Measurements from ENCODE around the gene APBA1.

APBA1 gene

GRCh38 chr9:69584759-69585158 is 87.4 kb downstream of the APBA1 start:
- no peak overlapping the region for H3K9ac ChIP-seq (ENCODE audit: low read length)
- no peaks in the 10 kb centered on the region for H3K4me1 ChIP-seq (ENCODE audit: insufficient read depth, low read length)
- no peak overlapping the region for H3K27ac ChIP-seq (ENCODE audit: low read depth, low read length)
- H3K9me3 ChIP-seq (ENCODE audit: low read length), result no peaks in the 10 kb centered on the region
- H3K27me3 ChIP-seq (ENCODE audit: control insufficient read depth in 1 of 2, insufficient read depth in 2 of 2, low read length in 2 of 2), result no peaks in the 10 kb centered on the region
- H3K36me3 ChIP-seq (ENCODE audit: insufficient read depth, low read length), result no peaks in the 10 kb centered on the region
- H3K4me3 ChIP-seq (ENCODE audit: low read depth in 1 of 2, low read length in 2 of 2), result no peak overlapping the region

DNA sequence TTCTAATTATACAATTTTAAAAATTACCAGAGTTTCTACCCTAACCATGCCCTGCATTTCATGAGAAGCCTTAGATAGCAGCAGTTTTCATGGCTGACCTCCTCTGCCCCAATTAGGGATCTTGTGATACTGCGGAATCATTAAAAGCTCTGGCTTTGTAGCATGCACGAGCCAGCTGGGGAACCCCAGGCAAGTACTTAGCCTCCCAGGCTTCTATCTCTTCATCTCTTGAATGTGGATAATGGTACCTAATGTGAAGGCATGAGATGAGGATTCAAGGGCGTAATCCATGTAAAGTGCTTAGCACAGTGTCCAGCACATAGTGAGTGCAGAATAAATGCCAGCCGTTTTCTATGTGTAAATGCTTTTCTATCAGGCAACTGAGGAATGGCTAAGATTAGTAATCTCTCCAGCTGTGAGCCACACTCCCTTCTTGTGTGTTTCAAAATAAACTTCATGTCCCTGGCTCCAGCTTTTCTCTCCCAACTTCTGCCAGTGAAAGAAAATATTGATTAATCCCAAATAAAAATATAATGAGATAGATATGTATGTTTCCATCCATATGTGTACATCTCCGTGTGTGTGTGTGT is 88.4 kb downstream of the APBA1 start:
- Histone ChIP-seq H3K4me1 (ENCODE audit: insufficient read depth, low read length) (no peaks in the 10 kb centered on the region), H3K9me3 (ENCODE audit: low read length) (no peaks in the 10 kb centered on the region), H3K9ac (ENCODE audit: low read length) (no peak overlapping the region), H3K4me3 (ENCODE audit: low read depth in 1 of 2, low read length in 2 of 2) (no peak overlapping the region), H3K27me3 (ENCODE audit: control insufficient read depth in 1 of 2, insufficient read depth in 2 of 2, low read length in 2 of 2) (no peaks in the 10 kb centered on the region), H3K27ac (ENCODE audit: low read depth, low read length) (no peak overlapping the region), H3K36me3 (ENCODE audit: insufficient read depth, low read length) (no peaks in the 10 kb centered on the region)

GRCh38 chr9:69582544-69583297 is 89.5 kb downstream of the APBA1 start:
- no peaks in the 10 kb centered on the region for H3K27me3 ChIP-seq (ENCODE audit: control insufficient read depth in 1 of 2, insufficient read depth in 2 of 2, low read length in 2 of 2)

GRCh38 chr9:69582018-69582417 is 90.2 kb downstream of the APBA1 start:
- Histone ChIP-seq H3K4me1 (ENCODE audit: insufficient read depth, low read length) (no peaks in the 10 kb centered on the region), H3K27me3 (ENCODE audit: control insufficient read depth in 1 of 2, insufficient read depth in 2 of 2, low read length in 2 of 2) (no peaks in the 10 kb centered on the region), H3K36me3 (ENCODE audit: insufficient read depth, low read length) (no peaks in the 10 kb centered on the region), H3K4me3 (ENCODE audit: low read depth in 1 of 2, low read length in 2 of 2) (no peak overlapping the region), H3K9me3 (ENCODE audit: low read length) (no peaks in the 10 kb centered on the region), H3K9ac (ENCODE audit: low read length) (no peak overlapping the region), H3K27ac (ENCODE audit: low read depth, low read length) (no peak overlapping the region)

More at GRCh38 chr9:69582544-69583297, 89.5 kb downstream of the APBA1 start:
- Histone ChIP-seq H3K4me1 (ENCODE audit: insufficient read depth, low read length) (no peaks in the 10 kb centered on the region), H3K9ac (ENCODE audit: low read length) (no peak overlapping the region), H3K9me3 (ENCODE audit: low read length) (no peaks in the 10 kb centered on the region), H3K36me3 (ENCODE audit: insufficient read depth, low read length) (no peaks in the 10 kb centered on the region), H3K27ac (ENCODE audit: low read depth, low read length) (no peak overlapping the region), H3K4me3 (ENCODE audit: low read depth in 1 of 2, low read length in 2 of 2) (no peak overlapping the region)

DNA sequence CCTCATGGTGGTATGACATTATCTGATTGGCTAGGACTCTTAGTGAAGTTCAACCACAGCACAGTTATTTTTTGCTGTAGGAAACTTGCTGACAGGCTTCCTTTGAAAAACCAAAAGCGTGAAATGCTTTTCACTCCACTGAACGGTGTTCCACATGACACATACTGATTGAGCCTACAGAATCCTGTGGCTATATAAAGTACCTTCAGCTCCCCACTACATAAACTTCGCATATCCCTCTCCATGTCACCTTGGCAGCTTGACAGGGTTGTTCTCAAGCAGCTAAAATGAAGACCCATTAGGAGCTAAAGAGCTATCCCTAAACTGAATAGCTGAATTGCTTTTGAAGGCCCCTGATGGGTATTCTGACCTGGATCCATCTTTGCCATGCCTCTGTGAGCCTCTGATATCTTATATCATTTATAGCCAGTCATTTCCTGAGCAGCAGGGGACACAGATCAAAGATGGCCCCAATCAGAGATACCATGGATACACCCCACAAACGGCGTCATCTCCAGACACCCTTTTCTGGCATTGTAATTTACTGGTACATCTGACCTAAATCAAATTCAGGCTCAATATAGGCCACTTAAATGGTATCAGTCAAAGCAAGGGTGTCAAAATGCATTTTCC is 91.5 kb downstream of the APBA1 start:
- Histone ChIP-seq H3K27ac (ENCODE audit: low read depth, low read length) (no peak overlapping the region), H3K4me1 (ENCODE audit: insufficient read depth, low read length) (no peaks in the 10 kb centered on the region), H3K9me3 (ENCODE audit: low read length) (no peaks in the 10 kb centered on the region), H3K27me3 (ENCODE audit: control insufficient read depth in 1 of 2, insufficient read depth in 2 of 2, low read length in 2 of 2) (no peaks in the 10 kb centered on the region), H3K36me3 (ENCODE audit: insufficient read depth, low read length) (no peaks in the 10 kb centered on the region), H3K9ac (ENCODE audit: low read length) (no peak overlapping the region), H3K4me3 (ENCODE audit: low read depth in 1 of 2, low read length in 2 of 2) (no peak overlapping the region)

GRCh38 chr9:69579760-69580581 is 92.2 kb downstream of the APBA1 start:
- no peak overlapping the region for H3K27ac ChIP-seq (ENCODE audit: low read depth, low read length)

DNA sequence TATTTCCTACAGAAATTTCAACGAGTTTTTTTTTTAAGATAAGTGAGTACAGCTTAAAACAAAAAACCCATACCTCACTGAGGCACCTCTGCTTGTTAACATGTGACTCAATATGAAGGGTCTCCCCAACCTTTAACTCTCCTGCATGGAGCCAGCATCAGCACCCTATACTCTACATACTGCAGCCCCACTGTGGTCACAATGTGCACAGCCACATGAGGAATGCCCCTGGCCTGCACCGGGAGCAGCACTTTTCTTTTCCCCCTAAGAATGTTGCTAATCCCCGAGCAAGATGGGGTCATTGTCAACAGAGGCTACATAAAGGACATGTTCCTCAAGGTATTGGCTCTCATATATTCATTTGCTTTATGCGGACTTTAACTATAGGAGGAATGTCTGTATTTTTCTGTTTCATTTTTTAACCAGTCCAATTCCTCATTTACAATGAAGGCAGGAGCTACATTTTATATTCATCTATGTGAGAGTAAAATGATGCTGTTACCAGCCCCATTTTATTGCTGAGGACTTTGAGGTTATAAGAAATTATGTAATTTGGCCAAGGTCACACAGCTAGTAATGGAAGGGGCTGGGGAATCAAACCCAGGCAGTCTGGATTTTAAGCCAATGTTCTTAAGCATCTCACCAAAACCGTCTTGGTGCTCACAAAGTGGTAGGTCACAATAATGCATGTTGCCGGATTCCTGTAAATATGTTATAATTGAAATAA is 93.0 kb downstream of the APBA1 start:
- Histone ChIP-seq H3K4me3 (ENCODE audit: low read depth in 1 of 2, low read length in 2 of 2) (no peak overlapping the region), H3K36me3 (ENCODE audit: insufficient read depth, low read length) (no peaks in the 10 kb centered on the region), H3K27ac (ENCODE audit: low read depth, low read length) (no peak overlapping the region), H3K4me1 (ENCODE audit: insufficient read depth, low read length) (no peaks in the 10 kb centered on the region), H3K9me3 (ENCODE audit: low read length) (no peaks in the 10 kb centered on the region), H3K9ac (ENCODE audit: low read length) (no peak overlapping the region), H3K27me3 (ENCODE audit: control insufficient read depth in 1 of 2, insufficient read depth in 2 of 2, low read length in 2 of 2) (no peaks in the 10 kb centered on the region)

More at GRCh38 chr9:69579760-69580581, 92.2 kb downstream of the APBA1 start:
- H3K27me3 ChIP-seq (ENCODE audit: control insufficient read depth in 1 of 2, insufficient read depth in 2 of 2, low read length in 2 of 2), result no peaks in the 10 kb centered on the region
- no peaks in the 10 kb centered on the region for H3K4me1 ChIP-seq (ENCODE audit: insufficient read depth, low read length)
- H3K9me3 ChIP-seq (ENCODE audit: low read length), result no peaks in the 10 kb centered on the region
- H3K4me3 ChIP-seq (ENCODE audit: low read depth in 1 of 2, low read length in 2 of 2), result no peak overlapping the region
- no peak overlapping the region for H3K9ac ChIP-seq (ENCODE audit: low read length)
- no peaks in the 10 kb centered on the region for H3K36me3 ChIP-seq (ENCODE audit: insufficient read depth, low read length)

DNA sequence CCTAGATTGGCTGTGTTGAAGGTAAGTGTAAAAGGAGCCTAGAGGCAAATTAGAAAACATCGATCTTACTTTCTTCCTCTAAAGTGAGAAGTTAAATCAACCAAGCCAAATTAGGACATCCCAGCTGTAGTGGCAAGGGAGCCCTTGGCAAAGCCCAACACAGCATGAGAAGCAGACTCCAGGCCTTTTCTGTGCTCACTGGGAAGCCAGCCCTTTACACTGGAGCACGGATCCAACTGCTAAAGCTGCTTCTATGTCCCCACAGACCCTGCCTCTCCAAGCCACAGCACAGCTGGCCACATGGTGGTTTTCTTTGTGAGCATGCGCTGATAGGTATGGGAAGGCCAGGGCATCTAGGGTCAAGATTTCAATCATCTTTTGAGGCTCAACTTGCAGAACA is 94.1 kb downstream of the APBA1 start:
- Histone ChIP-seq H3K27me3 (ENCODE audit: control insufficient read depth in 1 of 2, insufficient read depth in 2 of 2, low read length in 2 of 2) (no peaks in the 10 kb centered on the region), H3K27ac (ENCODE audit: low read depth, low read length) (no peak overlapping the region), H3K4me3 (ENCODE audit: low read depth in 1 of 2, low read length in 2 of 2) (no peak overlapping the region), H3K4me1 (ENCODE audit: insufficient read depth, low read length) (no peaks in the 10 kb centered on the region), H3K9me3 (ENCODE audit: low read length) (no peaks in the 10 kb centered on the region), H3K9ac (ENCODE audit: low read length) (no peak overlapping the region), H3K36me3 (ENCODE audit: insufficient read depth, low read length) (no peaks in the 10 kb centered on the region)

- Histone ChIP-seq H3K9me3 (ENCODE audit: low read length) (no peaks in the 10 kb centered on the region), H3K27ac (ENCODE audit: low read depth, low read length) (no peak overlapping the region), H3K9ac (ENCODE audit: low read length) (no peak overlapping the region), H3K4me1 (ENCODE audit: insufficient read depth, low read length) (no peaks in the 10 kb centered on the region), H3K27me3 (ENCODE audit: control insufficient read depth in 1 of 2, insufficient read depth in 2 of 2, low read length in 2 of 2) (no peaks in the 10 kb centered on the region), H3K36me3 (ENCODE audit: insufficient read depth, low read length) (no peaks in the 10 kb centered on the region), H3K4me3 (ENCODE audit: low read depth in 1 of 2, low read length in 2 of 2) (no peak overlapping the region)
Measured at GRCh38 chr9:69577123-69577522, 95.0 kb downstream of the APBA1 start.

GRCh38 chr9:69574057-69574456 is 98.1 kb downstream of the APBA1 start:
- no peaks in the 10 kb centered on the region for H3K36me3 ChIP-seq (ENCODE audit: insufficient read depth, low read length)
- H3K27me3 ChIP-seq (ENCODE audit: control insufficient read depth in 1 of 2, insufficient read depth in 2 of 2, low read length in 2 of 2), result no peaks in the 10 kb centered on the region
- H3K4me1 ChIP-seq (ENCODE audit: insufficient read depth, low read length), result no peaks in the 10 kb centered on the region
- no peak overlapping the region for H3K27ac ChIP-seq (ENCODE audit: low read depth, low read length)
- no peak overlapping the region for H3K4me3 ChIP-seq (ENCODE audit: low read depth in 1 of 2, low read length in 2 of 2)
- no peaks in the 10 kb centered on the region for H3K9me3 ChIP-seq (ENCODE audit: low read length)
- H3K9ac ChIP-seq (ENCODE audit: low read length), result no peak overlapping the region

- H3K27ac ChIP-seq (ENCODE audit: low read depth, low read length), result no peak overlapping the region
Measured at GRCh38 chr9:69573651-69574050, 98.5 kb downstream of the APBA1 start.

More at GRCh38 chr9:69573651-69574050, 98.5 kb downstream of the APBA1 start:
- no peaks in the 10 kb centered on the region for H3K4me1 ChIP-seq (ENCODE audit: insufficient read depth, low read length)
- H3K36me3 ChIP-seq (ENCODE audit: insufficient read depth, low read length), result no peaks in the 10 kb centered on the region
- H3K27me3 ChIP-seq (ENCODE audit: control insufficient read depth in 1 of 2, insufficient read depth in 2 of 2, low read length in 2 of 2), result no peaks in the 10 kb centered on the region
- no peak overlapping the region for H3K9ac ChIP-seq (ENCODE audit: low read length)
- H3K9me3 ChIP-seq (ENCODE audit: low read length), result no peaks in the 10 kb centered on the region
- H3K4me3 ChIP-seq (ENCODE audit: low read depth in 1 of 2, low read length in 2 of 2), result no peak overlapping the region
